NB4 (cell line): ENCODE data around the gene RBMS3.

Experiments
- POLR2A ChIP-seq: IDR thresholded peaks from 2 replicates; pipeline ENCODE4 v1.6.1; 2011; ENCODE audit warnings: mild to moderate bottlenecking; ENCODE audit not compliant: insufficient read length; ENCODE audit errors: extremely low read depth
- TF ChIP-seq, protein P1 (sequence below): IDR thresholded peaks from one replicate; pipeline ENCODE4 v1.5.1; 2012; ENCODE audit warnings: low read depth, low read length
- TF ChIP-seq, protein P2 (sequence below): IDR thresholded peaks from 2 replicates; pipeline ENCODE4 v1.6.1; 2011; ENCODE audit warnings: low read depth, low read length

DNA sequence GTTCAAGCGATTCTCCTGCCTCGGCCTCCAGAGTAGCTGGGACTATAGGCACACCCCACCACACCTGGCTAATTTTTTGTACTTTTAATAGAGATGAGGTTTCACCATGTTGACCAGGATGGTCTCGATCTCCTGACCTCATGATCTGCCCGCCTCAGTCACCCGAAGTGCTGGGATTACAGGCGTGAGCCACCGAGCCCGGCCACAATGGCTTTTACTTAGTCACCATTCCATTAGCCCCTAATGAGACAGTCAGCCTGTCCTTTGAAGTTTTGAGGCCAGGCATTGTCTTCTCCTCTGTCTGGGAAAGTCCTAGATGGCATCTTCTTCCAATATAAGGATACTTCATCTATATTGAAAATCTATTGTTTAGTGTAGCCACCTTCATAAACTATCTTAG is 515.9 kb downstream of the RBMS3 start:
- no peak for TF ChIP-seq POLR2A
- TF ChIP-seq, protein P1, sequence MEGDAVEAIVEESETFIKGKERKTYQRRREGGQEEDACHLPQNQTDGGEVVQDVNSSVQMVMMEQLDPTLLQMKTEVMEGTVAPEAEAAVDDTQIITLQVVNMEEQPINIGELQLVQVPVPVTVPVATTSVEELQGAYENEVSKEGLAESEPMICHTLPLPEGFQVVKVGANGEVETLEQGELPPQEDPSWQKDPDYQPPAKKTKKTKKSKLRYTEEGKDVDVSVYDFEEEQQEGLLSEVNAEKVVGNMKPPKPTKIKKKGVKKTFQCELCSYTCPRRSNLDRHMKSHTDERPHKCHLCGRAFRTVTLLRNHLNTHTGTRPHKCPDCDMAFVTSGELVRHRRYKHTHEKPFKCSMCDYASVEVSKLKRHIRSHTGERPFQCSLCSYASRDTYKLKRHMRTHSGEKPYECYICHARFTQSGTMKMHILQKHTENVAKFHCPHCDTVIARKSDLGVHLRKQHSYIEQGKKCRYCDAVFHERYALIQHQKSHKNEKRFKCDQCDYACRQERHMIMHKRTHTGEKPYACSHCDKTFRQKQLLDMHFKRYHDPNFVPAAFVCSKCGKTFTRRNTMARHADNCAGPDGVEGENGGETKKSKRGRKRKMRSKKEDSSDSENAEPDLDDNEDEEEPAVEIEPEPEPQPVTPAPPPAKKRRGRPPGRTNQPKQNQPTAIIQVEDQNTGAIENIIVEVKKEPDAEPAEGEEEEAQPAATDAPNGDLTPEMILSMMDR = no peak
- TF ChIP-seq, protein P2, sequence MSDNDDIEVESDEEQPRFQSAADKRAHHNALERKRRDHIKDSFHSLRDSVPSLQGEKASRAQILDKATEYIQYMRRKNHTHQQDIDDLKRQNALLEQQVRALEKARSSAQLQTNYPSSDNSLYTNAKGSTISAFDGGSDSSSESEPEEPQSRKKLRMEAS = no peak
